Measurements from ENCODE around the gene CCS.

DNA sequence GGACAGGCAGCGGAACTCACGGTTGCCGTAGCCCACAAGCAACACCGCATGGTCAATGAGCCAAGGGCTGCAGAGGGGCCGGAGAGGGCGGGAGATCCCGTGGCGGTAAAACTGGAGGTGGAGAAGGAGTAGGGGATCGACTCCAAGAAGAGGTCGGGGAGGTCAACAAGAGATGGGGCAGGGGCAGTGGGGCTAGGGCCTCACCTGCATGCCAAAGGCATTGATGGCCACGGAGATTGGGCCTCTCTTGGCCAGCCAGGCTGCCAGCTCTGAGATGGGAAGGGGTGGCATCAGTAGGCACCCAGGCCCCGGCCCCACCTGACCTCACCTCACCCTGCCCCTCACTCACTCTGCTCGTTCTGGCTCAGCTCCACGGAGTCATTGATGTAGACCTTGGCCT, 28.4 kb upstream of the CCS start:
- TF ChIP-seq CTCF (IDR thresholded peaks at IDR 0.05; ENCODE audit: low read length) (no peak), EZH2 (IDR thresholded peaks at IDR 0.05; ENCODE audit: borderline replicate concordance, low read length) (no peak)
